Activated CD4-positive, alpha-beta T cell treated with anti-CD3 and anti-CD28 coated beads for 24 hours (primary cell): ENCODE measurements around the gene GPC3.

Experiments
- DNase-seq, 2 donors: peaks; one replicate each; pipeline ENCODE4 v3.0.0-alpha.2; 2020; ENCODE audit warnings: low read depth in 2 of 2

The GPC3 gene

GRCh38 chrX:133968109-133968508, 17.3 kb downstream of the GPC3 start:
- DNase-seq = no peak

GRCh38 chrX:133966199-133966598, 19.2 kb downstream of the GPC3 start:
- DNase-seq = no peak

DNA sequence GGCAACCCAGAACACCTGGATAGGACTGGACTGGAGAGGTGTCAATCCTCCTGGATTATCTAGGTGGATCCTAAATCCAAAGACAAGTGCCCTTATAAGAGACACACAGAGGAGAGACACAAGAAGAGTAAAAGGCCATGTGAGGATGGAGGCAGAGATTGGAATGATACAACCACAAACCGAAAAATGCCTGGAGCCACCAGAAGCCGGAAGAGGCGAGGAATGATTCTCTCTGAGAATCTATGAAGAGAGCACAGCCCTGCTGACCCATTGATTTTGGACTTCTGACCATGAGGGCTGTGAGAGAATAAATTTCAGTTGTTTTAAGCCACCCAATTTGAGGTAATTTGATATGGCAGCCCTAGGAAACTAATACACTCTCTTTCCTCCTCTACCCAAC, 20.1 kb downstream of the GPC3 start:
- no peak for DNase-seq

DNA sequence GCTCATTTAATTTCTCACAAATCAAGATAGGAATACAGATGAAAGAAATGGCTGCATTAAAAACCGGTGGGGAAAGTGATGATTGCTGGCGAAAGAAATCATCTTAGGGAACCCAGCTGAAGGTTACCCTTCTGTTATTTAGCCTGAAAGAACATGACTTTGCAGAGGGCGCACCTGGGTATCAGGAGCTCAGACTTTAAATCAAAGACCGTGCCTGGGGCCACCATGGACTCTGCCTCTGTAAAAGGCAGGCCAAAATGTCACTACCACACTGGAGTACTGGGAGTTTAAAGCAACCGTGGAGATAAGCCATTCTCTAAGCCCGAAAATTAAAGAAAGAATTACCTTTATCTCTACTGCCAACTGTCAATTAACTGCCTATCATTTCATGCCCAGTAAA, 24.3 kb downstream of the GPC3 start:
- no peak for DNase-seq

- DNase-seq = no peak
These were observed 25.4 kb downstream of the GPC3 start for GRCh38 chrX:133959972-133960371.

GRCh38 chrX:133958997-133959688, 26.3 kb downstream of the GPC3 start:
- no peak for DNase-seq

- no peak for DNase-seq
These were observed 28.6 kb downstream of the GPC3 start for GRCh38 chrX:133956570-133957340.

DNA sequence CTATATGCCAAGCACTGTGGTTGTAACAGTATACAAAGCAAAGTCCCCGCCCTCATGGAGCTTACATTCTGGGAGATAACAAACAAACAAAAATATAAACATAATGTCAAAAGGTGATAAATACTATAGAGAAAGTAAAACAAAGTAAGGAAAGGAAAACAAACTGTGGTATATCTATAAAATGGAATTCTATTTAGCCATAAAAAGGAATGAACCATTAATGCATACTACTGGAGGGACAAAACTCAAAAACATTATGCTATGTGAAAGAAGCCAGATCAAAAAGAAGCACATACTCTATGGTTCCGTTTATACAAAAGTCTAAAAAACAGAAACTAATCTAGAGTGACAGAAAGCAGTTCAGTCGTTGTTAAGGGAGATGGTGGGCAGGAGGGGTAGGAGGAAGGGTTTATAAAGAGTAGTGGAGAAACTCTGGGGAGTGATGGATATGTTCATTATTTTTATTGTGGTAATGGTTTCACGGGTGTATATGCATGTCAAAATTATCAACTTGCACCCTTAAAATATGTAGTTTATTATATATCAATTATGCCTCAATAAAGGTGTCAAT, 31.5 kb downstream of the GPC3 start:
- DNase-seq = no peak

- DNase-seq = no peak
These were observed 32.3 kb downstream of the GPC3 start for GRCh38 chrX:133953078-133953477.

GRCh38 chrX:133951098-133951497, 34.3 kb downstream of the GPC3 start:
- DNase-seq = no peak

GRCh38 chrX:133950214-133950613, 35.2 kb downstream of the GPC3 start:
- DNase-seq = no peak

- DNase-seq = no peak
These were observed 36.5 kb downstream of the GPC3 start for GRCh38 chrX:133948895-133949294.

GRCh38 chrX:133947996-133948395, 37.4 kb downstream of the GPC3 start:
- no peak for DNase-seq

DNA sequence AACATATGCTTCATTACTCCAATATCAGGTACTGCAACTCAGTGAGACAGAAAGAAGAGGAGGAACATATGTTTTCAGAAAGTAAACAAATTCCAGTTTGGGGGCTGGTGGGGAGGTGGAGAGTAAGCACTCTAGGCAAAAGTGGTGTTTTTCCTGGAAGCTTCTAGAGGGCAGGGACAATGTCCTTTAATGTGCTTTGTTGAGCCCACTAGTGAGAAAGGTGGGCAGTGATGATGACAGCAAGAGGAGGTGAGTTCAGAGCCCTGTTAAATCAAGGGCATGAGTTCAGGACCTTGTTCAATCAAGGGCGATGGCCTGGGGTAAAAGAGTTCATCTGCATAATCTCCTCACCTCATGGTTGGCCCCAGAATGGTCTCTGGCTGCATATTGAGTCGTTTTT, 38.4 kb downstream of the GPC3 start:
- no peak for DNase-seq

DNA sequence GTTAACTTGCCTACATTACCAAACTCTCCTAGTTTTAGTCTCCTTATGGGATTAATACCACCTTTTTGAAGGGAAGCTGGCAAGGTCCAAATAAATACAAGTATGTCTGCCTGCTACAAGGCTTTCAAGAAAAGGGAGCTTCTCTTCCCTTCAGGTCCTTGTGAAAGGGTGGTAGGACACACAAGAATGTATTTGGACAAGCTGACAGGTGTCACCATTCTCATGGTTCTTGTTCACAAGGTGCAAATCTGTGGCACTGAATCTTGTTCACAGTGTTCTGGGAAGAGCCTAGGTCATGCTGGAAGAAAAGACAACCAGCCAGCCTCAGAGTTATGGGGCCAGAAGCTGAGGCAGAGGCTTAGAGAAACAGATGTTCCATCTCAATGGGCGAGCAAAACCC, 41.9 kb downstream of the GPC3 start:
- no peak for DNase-seq

- DNase-seq = no peak
These were observed 45.6 kb downstream of the GPC3 start for GRCh38 chrX:133939655-133940302.

DNA sequence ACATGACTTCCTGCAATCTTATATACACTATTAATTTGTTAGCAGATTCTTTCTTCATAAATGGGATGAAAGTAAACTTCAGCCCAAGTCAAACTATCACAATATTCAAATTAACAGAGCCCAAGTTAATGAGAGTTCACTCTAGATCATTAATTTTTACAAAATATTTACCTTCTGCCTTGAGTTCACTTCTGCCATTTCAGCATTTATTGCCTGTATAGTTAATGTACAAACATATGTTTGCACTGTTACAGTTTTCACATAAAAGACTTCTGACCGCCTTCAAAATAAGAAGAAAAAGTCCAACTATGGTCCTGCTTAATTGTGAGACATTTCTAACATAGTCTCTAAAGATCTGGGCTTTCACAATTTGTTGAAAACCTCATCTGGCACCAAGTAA, 46.9 kb downstream of the GPC3 start:
- no peak for DNase-seq

DNA sequence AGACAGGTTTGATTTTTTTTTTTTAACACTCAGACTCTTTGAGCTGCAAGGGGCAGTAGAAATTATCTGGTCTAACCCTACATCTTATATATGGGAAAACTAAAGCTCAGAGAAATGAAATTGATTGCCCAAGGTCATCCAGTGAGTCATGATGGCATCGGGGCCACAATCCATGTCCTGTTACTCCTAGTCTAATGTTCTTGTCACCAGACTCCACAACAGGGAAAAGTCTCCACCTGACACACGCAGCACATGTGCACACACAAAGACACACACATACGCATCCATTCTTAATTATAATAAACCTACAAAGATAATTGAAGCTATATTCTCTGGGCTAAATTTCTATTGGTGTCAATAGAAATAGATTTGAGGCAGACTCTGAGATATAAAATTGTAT, 48.4 kb downstream of the GPC3 start:
- DNase-seq = no peak

- DNase-seq = no peak
These were observed 50.3 kb downstream of the GPC3 start for GRCh38 chrX:133935076-133935475.

GRCh38 chrX:133933316-133933715, 52.1 kb downstream of the GPC3 start:
- no peak for DNase-seq

DNA sequence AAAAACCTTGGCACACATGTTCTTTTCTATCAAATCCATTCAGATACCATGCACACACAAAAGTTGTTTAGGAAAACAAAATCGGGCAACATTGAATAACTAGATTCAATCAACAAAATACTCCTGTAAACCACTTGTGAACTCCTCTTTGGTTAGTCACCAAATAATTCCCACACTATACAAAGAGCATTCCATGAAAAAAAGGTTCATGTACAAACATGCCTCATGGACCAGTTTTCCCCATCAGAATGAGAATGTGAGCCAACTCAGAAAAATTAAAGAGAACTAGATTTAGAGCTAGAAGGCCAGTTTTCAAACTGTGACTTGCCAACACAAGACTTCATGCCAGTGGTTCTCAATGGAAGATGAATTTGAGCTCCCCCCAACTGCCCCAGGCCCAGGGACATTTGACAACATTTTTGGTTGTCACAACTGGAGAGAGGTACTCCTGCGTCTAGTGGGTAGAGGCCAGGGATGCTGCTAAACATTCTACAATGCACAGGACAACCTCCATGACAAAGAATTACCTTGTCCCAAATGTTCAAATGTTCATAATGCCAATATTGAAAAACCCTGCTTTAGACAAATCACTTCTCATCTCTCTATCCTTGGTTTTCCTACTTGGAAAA, 55.4 kb downstream of the GPC3 start:
- DNase-seq = no peak

GRCh38 chrX:133928365-133928764, 57.0 kb downstream of the GPC3 start:
- DNase-seq = no peak
